K562 (cell line): ENCODE data around the gene SIRPB1. TPM values are rescaled to one million over a fixed set of nuclear protein-coding genes. Genes with fewer than 3 reads are reported as not detected.

ENCODE experiments used
- ATAC-seq: fragments of 200-7000 bp; cut with Tn5 transposase; 3 replicates; pipeline ENCODE4 v1.9.1; 2020; ENCODE audit warnings: moderate library complexity
- BruUV-seq: library from RNA; stranded (reverse); fragments of 400-500 nt; replicated peaks from 2 replicates; lab custom pipeline; 2021; lab: Mats Ljungman, UMichigan
- CTCF ChIA-PET: fragments of 300-600 bp; formaldehyde crosslinking; extraction: SDS; loops from one replicate; lab custom pipeline; 2021; ENCODE audit warnings: low intra/inter-chr PET ratio; lab: Yijun Ruan, JAX
- POLR2A ChIA-PET: fragments of 300-600, 350-650 bp; sonication (Branson Sonifier 250); formaldehyde crosslinking; extraction: SDS; loops from one replicate; lab custom pipeline; 2021; ENCODE audit warnings: antibody characterized with exemption, inconsistent platforms; lab: Yijun Ruan, JAX
- DNase-seq, 4 experiments: peaks; one replicate each; pipeline versions ENCODE4 v3.0.0 to v3.0.0-alpha.2; 2011 to 2018; ENCODE audit warnings: low spot score in 3 of 4, mixed read lengths in 3 of 4; ENCODE audit errors: extremely low read depth in 1 of 4
- FAIRE-seq: peaks from 2 replicates; lab custom pipeline; 2011; peaks lifted over from hg19 to GRCh38; lab: Jason Lieb, UNC
- H2AFZ ChIP-seq: 2 replicates; pipeline ENCODE4 v1.6.0; 2011; ENCODE audit warnings: low read depth, low read length, control low read depth, inconsistent platforms
- H3K27ac ChIP-seq: fragments of 200-600 bp; 3 replicates; pipeline ENCODE4 v1.8.0; 2011; ENCODE audit warnings: low read depth, mild to moderate bottlenecking, control low read depth, inconsistent platforms, low read length, moderate library complexity, mixed read lengths; ENCODE audit errors: extremely low read depth
- H3K27me3 ChIP-seq, 2 experiments: fragments of 300-600 bp in 1 of 2; 2 replicates in 1 of 2; 3 replicates in 1 of 2; pipeline versions ENCODE4 v1.6.0 to v1.8.0; 2011; ENCODE audit warnings: inconsistent platforms in 2 of 2, low read length in 2 of 2, mild to moderate bottlenecking in 1 of 2, mixed read lengths in 1 of 2, moderate library complexity in 1 of 2; ENCODE audit not compliant: control insufficient read depth in 2 of 2, insufficient read depth in 2 of 2
- H3K36me3 ChIP-seq: fragments of 300-600 bp; 3 replicates; pipeline ENCODE4 v1.8.0; 2011; ENCODE audit warnings: mild to moderate bottlenecking, low read length, inconsistent platforms; ENCODE audit not compliant: control insufficient read depth, insufficient read depth
- H3K4me1 ChIP-seq, 2 experiments: fragments of 200-600 bp in 1 of 2; replicated peaks in 1 of 2; 2 replicates in 1 of 2; 3 replicates in 1 of 2; pipeline versions ENCODE4 v1.5.1 to v1.8.0; 2011; ENCODE audit warnings: inconsistent platforms in 2 of 2, low read length in 2 of 2, mild to moderate bottlenecking in 1 of 2, mixed read lengths in 1 of 2, moderate library complexity in 1 of 2; ENCODE audit not compliant: control insufficient read depth in 2 of 2, insufficient read depth in 2 of 2
- H3K4me2 ChIP-seq: 2 replicates; pipeline ENCODE4 v1.6.1; 2011; ENCODE audit warnings: low read length, control low read depth, inconsistent platforms, mixed read lengths; ENCODE audit not compliant: insufficient read depth
- H3K4me3 ChIP-seq: fragments of 200-600 bp; sonication (generic), shearing (Covaris generic); 2 replicates; pipeline ENCODE4 v1.5.1; 2016; ENCODE audit warnings: control low read depth, inconsistent platforms
- H3K79me2 ChIP-seq: fragments of 200-600 bp; 3 replicates; pipeline ENCODE4 v1.8.0; 2011; ENCODE audit warnings: low read length, inconsistent platforms; ENCODE audit not compliant: control insufficient read depth, insufficient read depth
- H3K9ac ChIP-seq, 2 experiments: 2 replicates each; pipeline versions ENCODE4 v1.6.0 to v1.6.1; 2011; ENCODE audit warnings: low read depth in 2 of 2, low read length in 2 of 2, control low read depth in 1 of 2, inconsistent platforms in 1 of 2, mild to moderate bottlenecking in 1 of 2, mixed read lengths in 1 of 2; ENCODE audit not compliant: insufficient read depth in 1 of 2
- H3K9me1 ChIP-seq: one replicate; pipeline ENCODE4 v1.6.0; 2011; ENCODE audit warnings: inconsistent platforms, mild to moderate bottlenecking, low read length, moderate library complexity; ENCODE audit not compliant: control insufficient read depth, insufficient read depth
- H3K9me3 ChIP-seq: replicated peaks from 2 replicates; pipeline ENCODE4 v1.5.1; 2011; ENCODE audit warnings: low read depth, low read length, inconsistent platforms; ENCODE audit not compliant: control insufficient read depth, insufficient read depth
- H4K20me1 ChIP-seq: replicated peaks from 2 replicates; pipeline ENCODE4 v1.6.1; 2011; ENCODE audit warnings: low read length, inconsistent platforms, mixed read lengths; ENCODE audit not compliant: control insufficient read depth, insufficient read depth
- ASH1L ChIP-seq: fragments of 450-650 bp; IDR thresholded peaks from 2 replicates; pipeline ENCODE4 v1.6.1; 2018; ENCODE audit warnings: borderline replicate concordance, mild to moderate bottlenecking, low read depth; ENCODE audit not compliant: partially characterized antibody
- CBX2 ChIP-seq: fragments of 200-600 bp; sonication (generic); IDR thresholded peaks from one replicate; pipeline ENCODE4 v1.6.1; 2012; ENCODE audit warnings: mild to moderate bottlenecking, low read length, inconsistent platforms; ENCODE audit not compliant: insufficient read depth, poor library complexity, severe bottlenecking
- GTF2A2 ChIP-seq: IDR thresholded peaks from 2 replicates; pipeline ENCODE4 v1.6.1; 2016; ENCODE audit warnings: mild to moderate bottlenecking, missing genetic modification characterization, missing compliant biosample characterization
- LCOR ChIP-seq: sonication (generic); formaldehyde crosslinking; IDR thresholded peaks from 2 replicates; pipeline ENCODE4 v1.8.0; 2022; ENCODE audit warnings: mild to moderate bottlenecking, missing genetic modification reagents
- POU5F1 ChIP-seq: fragments of 150-350 bp; IDR thresholded peaks from 2 replicates; pipeline ENCODE4 v1.6.1; 2014; ENCODE audit warnings: borderline replicate concordance, low read length, low read depth, mild to moderate bottlenecking; ENCODE audit not compliant: partially characterized antibody
- RAD21 ChIP-seq, 2 experiments: fragments of 250-450 bp in 1 of 2; fragments of 450-650 bp in 1 of 2; sonication (Bioruptor Pico) in 1 of 2; formaldehyde crosslinking in 1 of 2; IDR thresholded peaks in 1 of 2; conservative IDR thresholded peaks in 1 of 2; 2 replicates each; pipeline versions ENCODE4 v1.4.0 to v1.8.0; 2020 to 2022; ENCODE audit warnings: mild to moderate bottlenecking in 2 of 2, moderate library complexity in 1 of 2
- RFX1 ChIP-seq: fragments of 450-650 bp; IDR thresholded peaks from 2 replicates; pipeline ENCODE4 v1.6.1; 2016; ENCODE audit warnings: mild to moderate bottlenecking, moderate library complexity
- SRSF3 ChIP-seq: fragments of 200-400 bp; formaldehyde crosslinking; IDR thresholded peaks from 2 replicates; pipeline ENCODE4 v1.6.1; 2016; ENCODE audit warnings: mild to moderate bottlenecking, low read length, moderate library complexity; ENCODE audit not compliant: insufficient read depth
- WGBS: fragments of 100-300 bp; shearing (Covaris generic); methylation state at CpG from one replicate; pipeline ENCODE4 v1.1.6; 2016; ENCODE audit warnings: low coverage, mixed read lengths; ENCODE audit not compliant: insufficient coverage; ENCODE audit errors: missing lambda C conversion rate; 5-methylcytosine and 5-hydroxymethylcytosine counted together
- in situ Hi-C: fragments of 300-500 bp; cut with MboI; formaldehyde crosslinking; loops from 4 replicates; pipeline ENCODE4 v1.15.0; 2018; ENCODE audit warnings: inconsistent platforms, mixed read lengths
- intact Hi-C: fragments of 100-400 bp; cut with micrococcal nuclease; formaldehyde crosslinking; loops from 2 replicates; pipeline ENCODE4 v1.14.2; 2022
- polyA plus RNA-seq, 8 experiments: library from polyadenylated mRNA; depleted of rRNA in 4 of 8; stranded (reverse) in 5 of 8; unstranded in 3 of 8; fragments of >200 nt; fragmentation: Nextera tagmentation in 2 of 8; fragmentation: Illumina TruSeq in 1 of 8; extraction: Ambion mirVana in 2 of 8; extraction: Trizol in 1 of 8; gene quantifications; 2 replicates each; pipeline versions ENCODE4 v1.2.1 to v1.2.3, GENCODE V29; 2011 to 2014; ENCODE audit warnings: inconsistent platforms in 1 of 8, missing spikeins in 1 of 8
- total RNA-seq, 7 experiments: library from RNA; depleted of rRNA in 6 of 7; stranded (reverse); fragments of >200 nt in 6 of 7; fragmentation: Illumina TruSeq in 2 of 7; extraction: Trizol in 2 of 7; gene quantifications; 2 replicates each; pipeline versions ENCODE4 v1.2.1 to v1.2.3, GENCODE V29; 2011 to 2021; ENCODE audit warnings: low replicate concordance in 1 of 7
- TF ChIP-seq, protein P1 (sequence below): fragments of 250-450 bp; sonication (Bioruptor Pico); IDR thresholded peaks from 2 replicates; pipeline ENCODE4 v1.4.0; 2020
- TF ChIP-seq, protein P2 (sequence below), 2 experiments: fragments of 450-650 bp; formaldehyde crosslinking in 1 of 2; IDR thresholded peaks; 2 replicates each; pipeline versions ENCODE4 v1.4.0 to v1.6.1; 2014 to 2020; ENCODE audit warnings: mild to moderate bottlenecking in 2 of 2, borderline replicate concordance in 1 of 2, low read depth in 1 of 2

Gene SIRPB1
- total and polyA plus RNA-seq, 9 of the 15 experiments (the other 6 are each of a cell fraction or from before 2014, with no cell fraction given), result not detected

DNA sequence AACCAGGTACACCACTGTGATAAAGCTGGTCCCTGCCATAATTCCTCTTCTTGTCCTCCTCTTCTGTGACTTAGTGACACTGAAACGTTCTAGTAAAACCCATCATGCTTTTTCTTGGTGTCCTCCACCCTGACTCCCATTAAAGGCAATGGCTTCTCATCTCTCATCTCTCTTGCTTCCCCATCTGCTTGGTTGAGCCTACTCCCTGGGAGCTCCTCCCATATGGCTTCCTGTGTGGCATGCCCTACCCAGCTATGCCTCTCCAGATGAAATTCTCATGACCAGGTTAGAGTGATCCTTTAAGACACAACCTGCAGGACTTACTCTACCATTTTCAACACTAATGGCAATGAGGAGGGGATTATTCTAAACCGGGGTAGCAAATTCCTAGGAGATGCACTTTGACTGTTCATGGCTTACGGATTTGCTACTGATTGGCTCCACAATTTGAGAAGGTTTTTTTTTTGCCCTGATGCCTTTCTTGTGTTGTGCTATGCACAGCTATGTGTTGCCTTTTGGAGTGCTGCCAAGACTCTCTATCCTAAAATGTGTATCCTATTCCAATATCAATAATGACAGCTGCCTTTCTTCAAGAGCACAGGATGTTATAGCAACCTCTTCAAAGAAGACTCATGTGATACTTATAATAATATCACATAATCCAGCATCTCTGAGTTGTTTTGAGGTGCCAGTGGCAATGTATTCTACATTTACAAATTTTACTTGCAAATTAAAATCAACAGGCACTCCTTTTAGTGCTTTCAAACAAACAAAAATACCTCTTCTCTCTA is 31.7 kb upstream of the SIRPB1 start:
- no peak for FAIRE-seq
- no peak overlapping the region for H3K9ac ChIP-seq
- no peaks in the 10 kb centered on the region for H3K79me2 ChIP-seq
- no peak for DNase-seq
- 0% methylated on average over 3 of the region's 3 CpGs for WGBS
- H3K9me1 ChIP-seq, result no peaks in the 10 kb centered on the region
- ATAC-seq, result no peak
- no TSS peak for BruUV-seq
- no peaks in the 10 kb centered on the region for H3K9me3 ChIP-seq
- H3K36me3 ChIP-seq, result no peaks in the 10 kb centered on the region
- no peak overlapping the region for H3K4me2 ChIP-seq
- H3K4me3 ChIP-seq, result no peak overlapping the region
- ChIA-PET CTCF (no interaction called here), POLR2A (no interaction called here)
- no peaks in the 10 kb centered on the region for H3K4me1 ChIP-seq
- H4K20me1 ChIP-seq, result no peaks in the 10 kb centered on the region
- no peak overlapping the region for H3K27ac ChIP-seq
- intact Hi-C loops, result no loop called here
- peaks cover 0 to 7% of the 10 kb centered on the region in 2 experiments; a peak in 3 of 5 replicates for H3K27me3 ChIP-seq
- no peak overlapping the region for H2AFZ ChIP-seq
- in situ Hi-C loops, result no loop called here
- TF ChIP-seq, protein P1, sequence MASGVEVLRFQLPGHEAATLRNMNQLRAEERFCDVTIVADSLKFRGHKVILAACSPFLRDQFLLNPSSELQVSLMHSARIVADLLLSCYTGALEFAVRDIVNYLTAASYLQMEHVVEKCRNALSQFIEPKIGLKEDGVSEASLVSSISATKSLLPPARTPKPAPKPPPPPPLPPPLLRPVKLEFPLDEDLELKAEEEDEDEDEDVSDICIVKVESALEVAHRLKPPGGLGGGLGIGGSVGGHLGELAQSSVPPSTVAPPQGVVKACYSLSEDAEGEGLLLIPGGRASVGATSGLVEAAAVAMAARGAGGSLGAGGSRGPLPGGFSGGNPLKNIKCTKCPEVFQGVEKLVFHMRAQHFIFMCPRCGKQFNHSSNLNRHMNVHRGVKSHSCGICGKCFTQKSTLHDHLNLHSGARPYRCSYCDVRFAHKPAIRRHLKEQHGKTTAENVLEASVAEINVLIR, result no peak
- TF ChIP-seq CBX2, result no peak
- no peak for TF ChIP-seq POU5F1
- TF ChIP-seq RFX1, result no peak
- no peak for TF ChIP-seq GTF2A2 (tag)
- no peak for TF ChIP-seq SRSF3
- TF ChIP-seq, protein P2, sequence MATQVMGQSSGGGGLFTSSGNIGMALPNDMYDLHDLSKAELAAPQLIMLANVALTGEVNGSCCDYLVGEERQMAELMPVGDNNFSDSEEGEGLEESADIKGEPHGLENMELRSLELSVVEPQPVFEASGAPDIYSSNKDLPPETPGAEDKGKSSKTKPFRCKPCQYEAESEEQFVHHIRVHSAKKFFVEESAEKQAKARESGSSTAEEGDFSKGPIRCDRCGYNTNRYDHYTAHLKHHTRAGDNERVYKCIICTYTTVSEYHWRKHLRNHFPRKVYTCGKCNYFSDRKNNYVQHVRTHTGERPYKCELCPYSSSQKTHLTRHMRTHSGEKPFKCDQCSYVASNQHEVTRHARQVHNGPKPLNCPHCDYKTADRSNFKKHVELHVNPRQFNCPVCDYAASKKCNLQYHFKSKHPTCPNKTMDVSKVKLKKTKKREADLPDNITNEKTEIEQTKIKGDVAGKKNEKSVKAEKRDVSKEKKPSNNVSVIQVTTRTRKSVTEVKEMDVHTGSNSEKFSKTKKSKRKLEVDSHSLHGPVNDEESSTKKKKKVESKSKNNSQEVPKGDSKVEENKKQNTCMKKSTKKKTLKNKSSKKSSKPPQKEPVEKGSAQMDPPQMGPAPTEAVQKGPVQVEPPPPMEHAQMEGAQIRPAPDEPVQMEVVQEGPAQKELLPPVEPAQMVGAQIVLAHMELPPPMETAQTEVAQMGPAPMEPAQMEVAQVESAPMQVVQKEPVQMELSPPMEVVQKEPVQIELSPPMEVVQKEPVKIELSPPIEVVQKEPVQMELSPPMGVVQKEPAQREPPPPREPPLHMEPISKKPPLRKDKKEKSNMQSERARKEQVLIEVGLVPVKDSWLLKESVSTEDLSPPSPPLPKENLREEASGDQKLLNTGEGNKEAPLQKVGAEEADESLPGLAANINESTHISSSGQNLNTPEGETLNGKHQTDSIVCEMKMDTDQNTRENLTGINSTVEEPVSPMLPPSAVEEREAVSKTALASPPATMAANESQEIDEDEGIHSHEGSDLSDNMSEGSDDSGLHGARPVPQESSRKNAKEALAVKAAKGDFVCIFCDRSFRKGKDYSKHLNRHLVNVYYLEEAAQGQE (IDR thresholded peaks at IDR 0.05; ENCODE audit: borderline replicate concordance), result no peak
- TF ChIP-seq, protein P2 (CRISPR knock-in tag; IDR thresholded peaks at IDR 0.05; ENCODE audit: low read depth), result no peak
- TF ChIP-seq ASH1L, result no peak
- TF ChIP-seq RAD21 (CRISPR knock-in tag; conservative IDR thresholded peaks at IDR 0.05 in 1 of 2, IDR thresholded peaks at IDR 0.05 in 1 of 2), result no peak
- TF ChIP-seq LCOR (CRISPR knock-in tag), result no peak
